SHP77 treated with DMSO at 0.1 percent for 48 hours (cell line): ENCODE results near the gene LPCAT2.

ENCODE experiments used
- DNase-seq: peaks from one replicate; lab custom pipeline; 2025; lab: John Stamatoyannopoulos, UW

The LPCAT2 gene

GRCh38 chr16:55505333-55506015, 3.4 kb upstream of the LPCAT2 start:
- no peak for DNase-seq

GRCh38 chr16:55506083-55506482, 2.8 kb upstream of the LPCAT2 start:
- no peak for DNase-seq

- DNase-seq: no peak
These were observed 2.2 kb upstream of the LPCAT2 start for GRCh38 chr16:55506708-55507107.

GRCh38 chr16:55508271-55508921, 476 bp upstream of the LPCAT2 start:
- DNase-seq: no peak

- no peak for DNase-seq
These were observed 1.4 kb downstream of the LPCAT2 start for GRCh38 chr16:55510185-55510805.

DNA sequence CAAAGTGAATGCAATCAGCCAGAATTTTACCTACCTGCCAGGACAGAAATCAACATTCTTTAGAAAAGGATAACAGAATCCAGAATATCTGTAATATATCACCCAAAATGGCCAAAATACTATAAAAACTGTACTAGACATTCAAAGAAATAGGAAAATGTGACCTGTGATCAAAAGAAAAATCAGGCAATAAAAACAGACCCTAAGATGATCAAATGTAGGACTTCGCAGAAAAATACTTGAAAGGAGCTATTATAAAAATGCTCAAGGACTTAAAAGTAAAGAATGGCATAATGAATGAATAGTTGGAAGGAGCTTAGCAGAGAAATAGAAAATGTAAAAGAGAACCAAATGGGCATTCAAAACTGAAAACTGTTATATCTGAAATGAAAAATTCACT, 4.1 kb downstream of the LPCAT2 start:
- DNase-seq: no peak

DNA sequence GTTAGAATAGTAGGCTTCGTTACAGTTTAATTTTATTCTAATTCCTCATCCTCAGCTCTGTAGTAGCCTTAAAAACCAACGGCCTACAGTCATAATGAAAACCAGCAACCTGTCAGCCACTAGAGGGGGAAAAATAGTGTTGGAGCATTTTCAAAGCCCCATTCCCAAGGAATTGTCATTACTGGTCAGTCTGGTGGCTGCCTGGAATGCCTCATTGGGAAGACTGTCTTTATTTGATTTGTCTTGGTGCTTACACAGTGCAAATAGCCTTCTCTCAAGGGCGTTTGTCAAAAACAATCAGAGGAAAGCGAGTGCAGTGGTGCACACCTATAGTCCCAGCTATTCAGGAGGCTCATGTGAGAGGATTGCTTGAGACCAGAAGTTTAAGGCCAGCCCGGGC, 4.7 kb downstream of the LPCAT2 start:
- no peak for DNase-seq

DNA sequence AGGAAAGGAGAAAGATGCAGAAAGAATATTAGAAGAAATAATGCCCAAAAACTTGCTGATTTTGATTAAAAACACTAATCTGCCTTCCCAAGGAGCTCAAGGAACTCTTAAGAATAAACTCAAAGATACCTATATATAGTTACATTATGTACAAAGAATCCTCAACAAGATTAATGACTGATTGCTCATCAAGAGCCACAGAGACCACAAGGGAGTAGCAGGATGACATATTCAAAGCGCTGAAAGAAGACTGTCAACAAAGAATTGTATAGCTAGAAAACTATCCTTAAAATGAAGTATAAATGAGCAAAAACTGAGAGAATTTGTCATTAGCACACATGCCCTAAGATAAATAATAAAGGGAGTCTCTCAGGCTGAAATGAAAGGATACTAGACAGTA, 6.2 kb downstream of the LPCAT2 start:
- DNase-seq: no peak

GRCh38 chr16:55521792-55522191, 12.9 kb downstream of the LPCAT2 start:
- DNase-seq: no peak

DNA sequence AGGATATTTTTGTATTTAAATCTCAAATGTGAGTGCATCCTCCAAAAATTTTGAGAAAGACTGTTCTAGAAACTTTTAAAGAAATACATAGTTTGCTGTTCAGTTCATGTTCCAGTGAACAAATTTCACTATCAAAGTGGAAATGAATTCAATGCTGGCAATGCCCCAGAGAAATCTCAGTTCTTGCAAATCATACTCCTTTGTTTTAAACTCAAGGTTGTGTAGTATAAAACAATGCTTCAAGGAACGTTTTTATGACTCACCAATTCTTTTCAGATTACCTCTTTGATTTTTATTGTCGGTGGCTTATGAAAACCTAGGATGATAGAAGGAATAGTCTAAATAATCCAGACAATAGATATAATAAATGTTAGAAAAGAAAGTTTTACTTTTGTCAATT, 17.6 kb downstream of the LPCAT2 start:
- DNase-seq: no peak

- DNase-seq: no peak
These were observed 19.0 kb downstream of the LPCAT2 start for GRCh38 chr16:55527885-55528284.

DNA sequence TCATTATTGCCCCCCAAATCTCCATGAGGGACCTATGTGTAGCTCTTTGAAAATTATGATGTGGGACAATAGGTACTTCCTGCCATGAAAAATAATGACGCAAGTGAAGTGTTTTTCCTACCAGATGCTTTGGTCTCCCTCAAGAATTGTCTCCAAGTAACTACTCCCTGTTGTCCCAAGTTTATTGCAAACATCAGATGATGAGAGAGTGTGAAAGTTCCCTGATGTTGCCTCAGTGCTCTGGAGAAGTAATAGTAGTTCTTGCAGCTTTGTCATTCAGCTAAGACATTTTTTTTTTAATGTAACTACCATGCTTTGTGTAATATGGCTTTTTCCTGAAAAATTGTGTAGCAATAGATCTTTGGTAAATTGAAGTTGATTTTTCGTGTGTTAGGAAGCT, 20.1 kb downstream of the LPCAT2 start:
- no peak for DNase-seq

DNA sequence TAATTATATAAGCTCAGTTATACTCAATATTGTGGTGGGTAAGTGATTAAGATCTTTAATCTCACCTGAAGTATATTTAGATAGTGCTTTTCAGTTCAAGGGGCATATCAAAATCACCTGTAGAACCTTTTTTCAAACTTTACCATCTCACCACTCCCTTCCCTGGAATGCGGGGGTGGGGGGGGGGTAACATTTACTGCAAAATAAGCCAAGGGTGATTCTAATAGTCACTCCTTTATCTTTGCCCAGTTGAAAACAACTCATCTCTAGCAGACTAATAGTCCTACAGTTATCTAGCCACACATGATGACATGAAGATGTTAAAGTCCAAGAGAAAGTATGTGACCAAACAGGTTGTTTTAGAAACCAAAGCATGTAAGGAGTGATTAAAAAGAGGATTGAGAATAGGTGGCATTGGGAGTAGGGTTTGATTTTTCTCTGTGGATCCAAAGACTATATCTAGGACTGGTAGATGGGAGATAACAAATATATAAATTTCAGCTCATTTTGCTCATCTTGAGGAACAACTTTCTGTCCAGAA, 21.5 kb downstream of the LPCAT2 start:
- no peak for DNase-seq

GRCh38 chr16:55532227-55532626, 23.4 kb downstream of the LPCAT2 start:
- no peak for DNase-seq

DNA sequence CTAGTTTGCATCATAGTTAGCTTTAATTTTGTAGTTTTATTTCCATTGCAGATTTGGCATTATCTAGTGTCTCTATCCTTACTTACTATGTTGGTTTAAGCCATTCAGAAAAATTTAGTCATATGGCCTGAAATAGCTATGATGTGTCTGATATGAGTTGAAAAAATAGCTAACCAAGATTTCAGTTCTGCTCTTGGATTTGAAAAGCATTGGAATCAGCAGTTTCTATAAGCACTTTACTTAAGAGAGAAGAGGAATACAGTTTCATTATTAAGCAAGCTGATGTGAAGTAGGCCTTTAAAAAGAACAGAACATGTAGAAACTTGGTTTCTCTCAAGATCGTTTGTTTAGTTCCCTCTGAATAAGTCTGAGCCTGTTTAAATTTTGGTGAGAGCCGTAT, 25.9 kb downstream of the LPCAT2 start:
- DNase-seq: no peak

DNA sequence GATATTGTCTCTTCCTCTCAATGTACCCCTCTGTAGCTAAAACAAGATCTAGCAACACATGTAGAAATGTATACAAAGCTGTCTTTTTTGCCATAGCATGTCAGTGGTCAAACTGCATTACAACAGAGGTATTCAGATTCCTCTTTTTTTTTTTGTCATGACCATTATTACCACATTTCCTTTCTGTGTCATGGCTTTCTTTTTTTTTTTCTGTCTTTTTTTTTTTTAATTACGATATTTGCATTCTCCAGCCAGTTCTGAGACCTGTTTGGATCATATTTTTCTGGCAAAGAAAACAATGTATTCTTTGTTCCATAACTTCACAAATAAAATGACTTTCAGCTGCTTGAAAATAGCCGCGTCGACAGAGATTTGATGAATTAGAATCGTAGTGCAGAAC, 30.2 kb downstream of the LPCAT2 start:
- no peak for DNase-seq

GRCh38 chr16:55539488-55539887, 30.6 kb downstream of the LPCAT2 start:
- DNase-seq: no peak

DNA sequence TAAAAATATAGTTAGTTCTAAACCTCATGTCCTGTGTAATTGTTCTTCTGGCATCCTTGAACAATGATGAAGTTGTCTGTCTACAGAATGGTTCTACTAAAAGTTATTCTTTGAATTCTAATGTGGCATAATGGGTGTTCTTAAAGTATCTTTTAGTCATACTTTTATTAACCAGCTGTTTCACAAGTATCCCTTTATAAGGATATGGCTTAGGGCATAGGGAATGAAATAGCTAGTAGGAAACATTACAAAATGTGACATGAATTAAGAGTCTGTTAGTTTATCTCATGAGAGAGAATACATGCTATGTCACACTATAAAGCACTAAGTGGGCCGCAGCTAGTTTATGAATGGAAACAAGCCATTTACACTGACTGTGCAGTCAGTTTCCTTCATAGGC, 31.3 kb downstream of the LPCAT2 start:
- DNase-seq: no peak

DNA sequence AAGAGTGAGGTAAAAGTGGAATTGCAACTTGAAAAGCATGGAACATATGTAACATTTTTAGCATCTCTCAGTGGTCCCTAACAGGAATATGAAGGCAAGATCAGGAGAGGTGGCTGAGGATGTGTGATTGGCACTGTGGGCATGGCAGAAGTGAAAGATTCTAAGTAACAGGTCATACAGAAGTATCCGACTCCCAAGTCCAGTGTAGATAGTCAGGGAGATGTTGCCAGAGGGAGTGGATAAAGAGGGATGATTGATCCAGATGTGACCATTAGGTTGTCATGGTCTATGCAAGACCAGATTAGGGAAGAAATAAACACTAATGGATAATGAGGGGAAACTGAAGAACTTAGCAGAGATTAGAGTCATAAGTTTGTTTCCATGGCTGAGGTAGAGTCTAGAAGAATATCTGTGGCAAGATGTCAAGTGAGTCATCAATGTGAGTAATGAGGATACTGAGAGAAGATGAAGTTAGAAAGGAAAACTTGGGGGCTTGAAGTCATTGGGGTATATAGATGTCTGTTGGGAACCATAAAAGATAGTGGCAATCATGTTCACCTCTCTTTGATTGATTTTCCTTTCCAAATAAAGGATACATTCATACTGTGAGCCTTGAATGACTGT, 33.7 kb downstream of the LPCAT2 start:
- no peak for DNase-seq

- DNase-seq: no peak
These were observed 34.6 kb downstream of the LPCAT2 start for GRCh38 chr16:55543472-55543871.

GRCh38 chr16:55552621-55553020, 43.7 kb downstream of the LPCAT2 start:
- DNase-seq: no peak

DNA sequence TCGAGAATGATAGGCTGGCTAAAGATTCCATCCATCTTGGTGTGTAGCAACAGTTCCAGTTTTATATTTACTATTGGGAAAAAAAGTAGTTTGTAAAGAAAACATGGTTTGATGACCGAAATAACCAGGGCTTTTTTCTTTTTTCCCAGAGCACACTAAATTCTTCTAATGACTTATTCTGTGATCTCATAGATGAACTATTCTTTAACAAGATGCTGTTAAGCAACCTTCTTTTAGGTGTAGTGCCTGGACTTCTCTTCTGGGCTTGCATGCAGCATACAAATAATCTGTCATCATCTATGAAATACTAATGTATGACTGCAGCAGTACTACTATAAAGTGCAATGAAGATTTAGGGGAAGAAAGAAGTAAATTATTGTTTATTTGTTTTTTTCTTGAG, 46.6 kb downstream of the LPCAT2 start:
- DNase-seq: no peak

DNA sequence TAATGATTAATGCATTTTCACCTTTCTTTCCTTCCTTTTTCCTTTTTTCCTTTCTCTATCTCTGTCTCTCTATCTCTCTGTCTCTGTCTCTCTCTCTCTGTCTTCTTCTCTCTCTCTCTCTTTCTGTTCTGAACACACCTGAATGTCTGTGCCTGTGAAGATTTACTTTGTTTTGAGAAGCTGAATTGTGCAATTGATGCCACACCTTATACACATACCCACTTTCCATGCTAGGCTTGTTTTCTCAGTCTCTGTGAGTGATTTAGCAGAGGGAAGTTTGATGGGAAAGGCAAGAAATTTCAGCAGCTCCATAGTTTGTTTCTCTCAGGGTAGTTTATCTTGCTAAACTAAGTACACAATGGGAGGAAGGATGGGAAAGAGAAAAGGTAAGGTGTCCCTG, 48.3 kb downstream of the LPCAT2 start:
- DNase-seq: no peak
